GM12892 (cell line): Measurements from ENCODE around the gene TBX19.

ENCODE experiments used
- POLR2A ChIP-seq: IDR thresholded peaks from 2 replicates; pipeline ENCODE4 v1.6.1; 2011; ENCODE audit warnings: low read depth, low read length, control low read depth
- POLR2AphosphoS5 ChIP-seq: IDR thresholded peaks from 2 replicates; pipeline ENCODE4 v1.6.1; 2011; ENCODE audit warnings: low read depth, low read length, control low read depth

- TF ChIP-seq POLR2AphosphoS5 (no peak), POLR2A (no peak)
Measured at GRCh38 chr1:168333562-168334276, 53.0 kb downstream of the TBX19 start.
